ENCODE data around the gene KIDINS220.

Gene KIDINS220

DNA sequence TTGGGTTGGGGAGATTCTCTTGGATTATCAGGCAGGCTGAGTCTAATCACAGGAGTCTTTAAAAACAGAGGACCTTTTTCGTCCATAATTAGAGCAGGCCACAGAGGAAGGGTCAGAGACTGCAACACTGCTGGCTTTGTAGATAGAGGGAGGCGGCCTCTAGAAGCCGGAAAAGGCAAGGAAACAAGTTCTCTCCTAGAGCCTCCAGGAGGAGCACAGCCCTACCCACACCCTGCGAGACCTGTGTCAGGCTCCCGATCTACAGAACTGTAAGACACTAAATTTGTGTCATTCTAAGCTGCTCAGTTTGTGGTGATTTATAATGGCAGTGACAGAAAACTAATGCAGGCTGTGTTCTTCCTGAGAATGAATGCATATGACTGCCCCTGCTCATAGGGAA, 140.2 kb downstream of the KIDINS220 start:
- no peak for DNase-seq (ENCODE audit: low read depth)

DNA sequence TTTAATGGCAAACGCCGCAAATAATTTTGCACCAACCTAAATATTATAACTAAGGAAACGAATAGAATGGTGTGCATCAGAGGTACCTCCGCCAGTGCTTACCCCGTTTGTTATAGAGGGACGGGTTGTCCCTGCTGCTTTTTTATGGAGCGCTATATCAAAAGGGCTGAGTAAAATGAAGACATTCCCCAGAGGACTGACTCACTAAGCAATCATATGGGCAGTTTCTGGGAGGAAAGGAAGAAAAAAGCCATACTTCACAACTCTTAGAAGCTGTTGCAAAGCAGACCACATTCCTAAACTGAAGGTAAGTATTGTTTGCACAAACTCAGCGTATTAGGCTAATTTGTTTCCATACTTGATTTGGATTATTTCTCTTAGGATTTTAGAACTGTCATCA, 142.7 kb downstream of the KIDINS220 start:
- peak; percentile 7 for DNase-seq (ENCODE audit: low read depth)

DNA sequence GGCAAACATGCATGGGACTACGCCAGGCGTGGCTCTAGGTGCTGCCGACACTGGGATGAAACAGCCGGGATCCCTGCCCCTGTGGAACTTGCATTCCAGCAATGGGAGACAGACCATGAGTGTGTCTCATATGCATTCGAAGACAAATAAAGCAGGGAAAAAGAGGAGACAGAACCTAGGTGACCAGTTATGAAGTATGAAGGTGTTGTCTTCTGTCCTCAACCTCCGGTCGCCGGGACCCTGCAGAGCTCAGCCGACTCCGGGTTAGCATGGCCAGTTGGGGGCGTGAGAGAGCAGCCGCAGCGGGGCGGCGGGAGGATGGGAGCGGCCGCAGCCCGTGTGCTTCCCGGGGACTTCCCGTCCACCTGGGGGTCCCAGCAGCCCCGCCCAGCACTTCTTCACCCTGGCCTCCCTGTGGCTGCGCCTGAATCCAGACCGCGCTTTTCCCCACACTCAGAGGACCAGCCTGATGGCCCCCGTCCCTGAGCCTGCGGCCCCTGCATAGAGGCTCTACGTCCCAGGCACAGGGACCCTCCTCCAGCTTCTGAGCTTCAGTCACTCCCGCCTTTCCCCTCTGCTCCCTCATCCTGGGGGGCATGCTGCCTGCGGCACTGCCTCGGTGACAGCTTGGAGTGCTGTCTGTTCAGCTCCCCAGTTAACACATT, 144.1 kb downstream of the KIDINS220 start:
- DNase-seq (ENCODE audit: low read depth) = no peak

- DNase-seq (ENCODE audit: low read depth) = no peak
Observed at GRCh38 chr2:8692783-8693156, 144.6 kb downstream of the KIDINS220 start.

GRCh38 chr2:8691859-8692437, 145.5 kb downstream of the KIDINS220 start:
- no peak for DNase-seq (ENCODE audit: low read depth)

GRCh38 chr2:8685697-8686358, 151.6 kb downstream of the KIDINS220 start:
- DNase-seq (ENCODE audit: low read depth) = peak; percentile 39

- DNase-seq (ENCODE audit: low read depth) = peak; percentile 44
Observed at GRCh38 chr2:8684878-8685696, 152.3 kb downstream of the KIDINS220 start.

GRCh38 chr2:8684540-8684877, 152.9 kb downstream of the KIDINS220 start:
- peak; percentile 37 for DNase-seq (ENCODE audit: low read depth)

DNA sequence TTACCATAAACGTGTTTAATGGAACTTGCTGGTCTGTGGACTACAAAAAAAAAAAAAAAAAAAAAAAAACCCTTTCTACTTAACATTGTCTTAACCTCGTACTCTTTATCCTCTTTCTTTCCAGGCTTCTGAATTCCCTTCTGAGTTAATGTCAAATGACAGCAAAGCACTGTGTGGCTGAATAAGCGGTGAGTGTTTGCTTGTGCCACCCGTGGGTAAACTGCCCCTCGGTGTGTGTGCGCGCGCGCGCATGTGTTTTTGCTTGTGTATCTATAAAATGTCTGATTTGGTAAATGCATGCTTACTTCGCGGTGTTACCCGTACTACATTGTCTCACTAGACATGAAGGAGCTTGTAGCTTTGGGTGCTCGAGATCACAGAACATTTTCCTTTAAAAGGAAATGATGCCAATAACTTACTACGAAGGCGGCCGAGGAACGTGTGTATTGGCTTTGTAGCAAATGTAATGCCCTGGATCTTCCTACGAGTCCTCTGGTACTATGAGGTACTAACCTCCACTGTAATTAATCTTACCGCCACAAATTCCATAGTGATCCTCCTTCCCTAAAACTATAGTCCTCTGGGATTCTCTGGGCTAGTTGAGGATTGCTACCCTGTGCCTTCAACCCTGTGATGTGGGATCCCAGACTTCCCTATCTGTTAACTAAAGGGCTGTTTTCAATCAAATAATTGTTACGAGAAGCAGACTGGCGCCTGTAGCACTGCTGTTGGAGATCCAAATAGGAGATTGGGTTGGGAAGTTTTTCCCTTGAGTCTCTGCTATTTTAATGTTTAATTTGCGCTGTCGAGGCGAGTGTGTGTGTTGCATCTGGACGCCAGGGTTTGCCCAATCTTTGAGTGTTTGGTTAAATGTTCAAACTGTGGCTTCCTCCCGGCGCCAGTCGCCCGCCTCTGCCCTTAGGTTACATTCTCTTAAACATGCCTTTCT, 154.4 kb downstream of the KIDINS220 start:
- DNase-seq (ENCODE audit: low read depth) = peak; percentile 51

DNA sequence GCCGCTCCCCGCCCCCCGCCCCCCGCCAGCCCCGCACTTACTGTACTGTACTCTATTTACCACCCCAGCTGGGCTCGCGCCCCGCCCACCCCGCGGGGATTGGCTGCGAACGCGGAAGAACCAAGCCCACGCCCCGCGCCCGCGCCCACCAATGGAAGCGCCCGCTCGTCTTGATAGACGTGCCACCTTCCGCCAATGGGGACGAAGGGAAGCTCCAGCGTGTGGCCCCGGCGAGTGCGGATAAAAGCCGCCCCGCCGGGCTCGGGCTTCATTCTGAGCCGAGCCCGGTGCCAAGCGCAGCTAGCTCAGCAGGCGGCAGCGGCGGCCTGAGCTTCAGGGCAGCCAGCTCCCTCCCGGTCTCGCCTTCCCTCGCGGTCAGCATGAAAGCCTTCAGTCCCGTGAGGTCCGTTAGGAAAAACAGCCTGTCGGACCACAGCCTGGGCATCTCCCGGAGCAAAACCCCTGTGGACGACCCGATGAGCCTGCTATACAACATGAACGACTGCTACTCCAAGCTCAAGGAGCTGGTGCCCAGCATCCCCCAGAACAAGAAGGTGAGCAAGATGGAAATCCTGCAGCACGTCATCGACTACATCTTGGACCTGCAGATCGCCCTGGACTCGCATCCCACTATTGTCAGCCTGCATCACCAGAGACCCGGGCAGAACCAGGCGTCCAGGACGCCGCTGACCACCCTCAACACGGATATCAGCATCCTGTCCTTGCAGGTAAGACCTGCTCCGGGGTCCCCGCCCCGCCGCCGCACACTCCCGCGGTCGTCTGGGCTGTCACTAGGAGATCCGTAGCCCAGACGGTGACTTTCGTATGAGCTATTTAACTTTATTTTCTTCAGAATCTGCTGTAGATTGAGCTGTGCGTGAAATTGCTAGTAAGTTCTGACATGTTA, 155.4 kb downstream of the KIDINS220 start, which contains the start of gene ID2:
Gene ID2, plus strand, starts transcription at position 271 of the 907 bp plus-strand sequence. Its CDS starts 110 bp downstream, at position 381.
- DNase-seq (ENCODE audit: low read depth) = peak; percentile 97

GRCh38 chr2:8680822-8681760, 156.3 kb downstream of the KIDINS220 start:
- peak; percentile 76 for DNase-seq (ENCODE audit: low read depth)

GRCh38 chr2:8679827-8680731, 157.3 kb downstream of the KIDINS220 start:
- peak; percentile 53 for DNase-seq (ENCODE audit: low read depth)

DNA sequence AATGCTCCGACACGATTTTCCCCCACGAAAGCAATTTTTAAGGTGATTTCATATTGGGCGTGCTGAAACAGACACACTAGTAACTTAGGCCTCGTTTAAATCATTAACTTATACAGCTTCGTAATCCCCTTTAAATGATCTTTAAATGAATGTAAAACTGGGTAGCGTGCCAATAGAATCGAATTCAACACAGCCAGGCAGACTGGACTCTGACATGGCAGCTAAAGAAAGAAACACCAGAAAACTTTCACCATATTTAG, 157.9 kb downstream of the KIDINS220 start:
- peak; percentile 40 for DNase-seq (ENCODE audit: low read depth)
